ENCODE data around the gene GYPB.
"Not testable (repeated sequence)": the region's sequence is repeated elsewhere in the genome, so short reads cannot be mapped to it uniquely, and the experiment has no call there.

Gene GYPB

DNA sequence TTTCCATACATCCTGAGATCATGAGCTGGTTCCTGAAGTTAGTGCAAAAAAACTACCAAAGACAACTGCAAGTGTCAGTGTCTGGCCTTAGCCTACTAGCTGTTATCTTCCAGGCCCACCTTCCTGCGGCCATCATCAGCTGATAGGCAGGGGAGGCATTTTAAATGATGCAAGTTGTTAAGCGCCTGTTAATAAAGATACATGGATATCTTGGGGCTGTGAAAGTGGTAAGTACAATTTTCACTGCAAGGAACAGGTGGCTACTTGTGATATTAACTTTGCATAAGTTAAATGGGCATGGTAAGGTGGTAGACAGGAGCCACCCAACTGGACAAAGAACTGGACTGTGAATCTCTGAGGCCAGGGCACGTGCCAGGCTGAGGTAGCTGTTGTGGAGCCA, at the start of gene GYPB:
TSS of gene GYPB (minus strand) at position 104 of the 400 bp plus-strand sequence. CDS start at position 11, 93 bp downstream.
- DNase-seq = not testable (repeated sequence)

DNA sequence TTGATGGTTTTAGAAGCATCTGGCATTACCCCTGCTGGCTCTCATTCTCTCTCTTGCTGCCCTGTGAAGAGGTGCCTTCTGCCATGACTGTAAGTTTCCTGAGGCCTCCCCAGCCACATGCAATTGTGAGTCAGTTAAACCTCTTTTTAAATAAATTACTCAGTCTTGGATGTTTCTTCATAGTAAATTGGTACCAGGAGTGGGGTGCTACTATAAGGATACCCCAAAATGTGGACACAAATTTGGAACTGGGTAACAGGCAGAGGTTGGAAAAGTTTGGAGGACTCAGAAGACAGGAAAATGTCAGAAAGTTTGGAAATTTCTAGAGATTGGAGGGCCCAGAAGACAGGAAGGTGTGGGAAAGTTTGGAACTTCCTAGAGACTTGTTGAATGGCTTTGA, 42.4 kb upstream of the GYPB start:
- DNase-seq = not testable (repeated sequence)

DNA sequence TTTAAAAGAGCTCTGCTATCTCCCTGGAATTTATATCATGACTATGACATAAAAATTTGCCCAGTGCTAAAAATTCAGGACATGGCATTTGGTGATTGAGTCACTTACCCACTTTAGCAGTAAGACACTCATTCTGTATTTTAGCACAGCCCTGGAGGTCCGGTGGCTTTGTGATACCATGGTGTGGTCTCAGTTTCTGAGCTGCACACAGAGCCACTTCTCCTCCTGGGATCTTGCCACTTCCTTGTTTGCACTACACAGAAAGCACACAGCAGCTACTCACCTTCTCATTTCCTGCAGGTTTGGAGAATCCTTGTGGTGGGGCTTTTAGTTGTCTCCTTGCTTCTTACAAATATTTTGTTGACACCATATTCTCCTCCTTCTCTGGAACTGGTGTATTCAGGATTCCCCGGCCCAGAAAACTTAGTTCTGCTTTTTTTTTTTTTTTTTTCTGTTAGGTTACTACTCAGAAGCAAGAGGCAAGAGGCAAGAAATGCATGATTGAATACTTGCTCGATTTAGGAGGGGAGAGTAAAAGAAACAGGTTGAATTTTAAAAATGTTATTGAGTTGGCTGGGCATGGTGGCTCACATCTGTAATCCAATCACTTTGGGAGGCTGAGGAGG, 41.2 kb upstream of the GYPB start:
- DNase-seq = not testable (repeated sequence)

DNA sequence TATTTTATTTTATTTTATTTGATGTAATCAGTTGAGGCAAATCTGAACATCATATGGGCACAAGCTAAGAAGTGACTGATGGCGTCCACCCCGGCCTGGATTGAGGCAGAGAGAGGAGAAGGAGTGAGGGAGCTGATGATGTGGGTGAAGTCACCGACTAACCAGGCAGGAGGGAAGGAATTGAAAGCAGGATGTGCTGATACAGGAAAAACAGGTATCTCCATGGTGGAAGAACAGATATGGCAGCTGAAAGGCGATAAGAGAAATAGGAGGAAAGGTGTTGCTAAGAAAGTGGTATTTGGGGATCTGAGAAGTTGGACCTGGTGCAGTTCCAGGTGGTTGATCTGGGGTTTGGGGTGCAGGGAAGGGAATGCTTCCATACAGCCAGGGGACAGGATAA, 37.6 kb upstream of the GYPB start:
- no peak for DNase-seq

DNA sequence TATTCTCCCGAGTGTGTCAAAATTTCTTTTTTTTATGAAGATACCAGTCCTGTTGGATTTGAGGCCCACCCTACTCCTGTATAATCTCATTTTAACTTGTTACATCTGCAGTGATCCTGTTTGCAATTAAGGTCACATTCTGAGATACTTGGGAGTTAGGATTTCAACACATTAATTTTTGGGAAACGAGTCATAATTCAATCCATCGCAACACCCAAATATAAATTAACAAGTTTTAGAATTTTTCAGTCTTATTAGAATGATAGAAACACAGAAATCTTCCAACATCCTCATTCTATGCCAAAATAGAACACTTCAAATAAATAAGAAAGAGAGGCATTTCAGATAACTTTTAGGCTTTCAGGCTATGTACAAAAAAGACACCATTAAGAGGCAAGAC, 36.2 kb upstream of the GYPB start:
- DNase-seq = not testable (repeated sequence)

DNA sequence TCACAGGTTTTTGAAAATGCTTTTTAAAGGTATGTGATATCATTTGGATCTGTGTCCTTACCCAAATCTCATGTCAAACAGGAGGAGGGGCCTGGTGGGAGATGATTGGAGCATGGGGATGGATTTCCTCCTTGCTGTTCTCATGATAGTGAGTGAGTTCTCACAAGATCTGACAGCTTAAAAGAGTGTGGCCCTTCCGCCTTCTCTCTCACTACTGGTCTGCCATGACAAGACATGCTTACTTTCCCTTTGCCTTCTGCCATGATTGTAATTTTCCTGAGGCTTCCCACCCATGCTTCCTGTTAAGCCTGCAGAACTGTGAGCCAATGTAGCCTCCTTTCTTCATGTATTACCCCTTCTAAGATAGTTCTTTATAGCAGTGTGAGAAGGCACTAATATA, 32.3 kb upstream of the GYPB start:
- DNase-seq = not testable (repeated sequence)

DNA sequence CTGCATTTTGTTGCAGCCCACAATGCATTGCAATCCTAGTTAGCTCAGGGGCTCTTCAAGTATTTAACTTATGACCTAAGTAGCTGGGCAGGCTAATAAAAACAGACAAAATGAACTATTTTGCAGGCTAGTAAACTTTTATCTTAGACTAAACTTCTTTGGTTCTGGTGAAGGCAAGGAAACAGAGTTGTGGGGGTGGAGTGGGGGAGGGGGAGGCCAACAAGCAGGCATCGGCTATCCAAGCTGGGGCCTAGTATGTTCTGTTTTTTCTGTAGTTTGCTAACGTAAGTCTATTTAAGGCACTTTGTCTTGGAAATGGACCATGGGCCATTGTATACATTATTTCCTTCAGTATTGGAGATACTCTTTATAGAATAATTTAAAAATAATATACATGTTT, 31.5 kb upstream of the GYPB start:
- not testable (repeated sequence) for DNase-seq

DNA sequence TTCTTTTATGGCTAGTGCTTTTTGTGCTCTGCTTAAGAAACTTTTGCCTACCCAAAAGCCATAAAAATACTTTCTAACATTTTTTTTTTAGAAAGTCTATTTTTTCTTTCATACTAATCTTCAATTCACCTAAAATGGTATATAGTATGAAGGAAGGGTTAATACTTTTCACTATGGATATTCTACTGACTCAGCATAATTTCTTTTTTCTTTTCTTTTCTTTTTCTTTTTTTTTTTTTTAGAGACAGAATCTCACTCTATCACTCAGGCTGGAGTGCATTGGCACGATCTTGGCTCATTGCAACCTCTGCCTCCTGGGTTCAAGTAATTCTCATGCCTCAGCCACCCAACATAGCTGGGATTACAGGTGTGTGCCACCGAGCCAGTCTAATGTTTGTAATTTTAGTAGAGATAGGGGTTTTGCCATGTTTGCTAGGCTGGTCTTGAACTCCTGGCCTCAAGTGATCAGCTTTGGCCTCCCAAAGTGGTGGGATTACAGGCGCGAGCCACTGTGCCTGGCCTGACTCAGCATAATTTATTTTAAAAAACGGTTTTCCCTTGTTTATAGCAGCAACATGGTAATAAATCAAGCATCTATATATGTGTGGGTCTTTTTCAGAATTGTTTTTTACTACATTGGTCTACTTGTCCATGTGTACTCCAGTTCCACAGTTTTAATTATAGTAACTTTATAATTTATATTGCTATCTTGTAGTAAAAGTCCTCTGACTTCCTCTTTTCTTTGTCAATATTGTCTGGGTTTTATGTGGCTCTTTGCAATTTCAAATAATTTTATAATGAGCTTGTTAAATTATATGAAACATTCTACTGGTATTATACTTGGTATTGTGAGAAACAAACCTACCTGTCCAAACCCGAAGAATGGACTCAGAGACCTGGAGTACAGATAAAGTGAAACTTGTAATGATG, 30.6 kb upstream of the GYPB start:
- not testable (repeated sequence) for DNase-seq

DNA sequence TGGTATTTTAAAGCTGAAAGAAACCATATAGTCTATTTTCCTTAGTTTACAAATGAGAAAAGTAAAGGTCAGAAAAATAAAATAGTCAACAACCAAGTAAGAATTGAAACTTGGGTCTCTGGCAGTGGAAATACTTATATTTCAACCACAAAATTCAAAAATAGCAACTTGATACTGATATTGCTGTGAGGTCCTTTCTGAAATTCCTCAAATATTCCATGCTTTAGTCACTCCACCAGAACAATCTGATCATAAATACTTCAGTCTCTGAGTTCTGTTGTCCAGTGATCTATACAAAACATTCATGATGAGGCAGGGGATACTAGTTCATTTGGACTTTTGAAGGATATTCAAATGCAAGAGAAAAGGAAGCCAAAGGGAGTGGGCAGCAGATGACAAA, 25.8 kb upstream of the GYPB start:
- not testable (repeated sequence) for DNase-seq

DNA sequence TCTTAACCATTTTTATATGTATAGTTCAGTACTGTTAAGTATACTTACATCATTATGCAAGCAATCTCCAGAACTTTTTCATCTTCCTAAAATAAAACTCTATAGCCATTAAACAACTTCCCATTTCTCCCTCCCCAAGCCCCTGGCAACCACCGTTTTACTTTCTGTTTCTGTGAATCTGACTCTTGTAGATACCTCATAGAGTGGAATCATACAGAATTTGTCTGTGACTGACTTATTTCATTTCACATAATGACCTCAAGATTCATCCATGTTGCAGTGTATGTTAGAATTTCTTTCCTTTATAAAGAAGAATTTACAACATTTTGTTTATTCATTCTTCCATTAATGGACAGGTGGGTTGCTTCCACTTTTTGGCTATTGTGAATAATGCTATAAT, 13.4 kb upstream of the GYPB start:
- not testable (repeated sequence) for DNase-seq

DNA sequence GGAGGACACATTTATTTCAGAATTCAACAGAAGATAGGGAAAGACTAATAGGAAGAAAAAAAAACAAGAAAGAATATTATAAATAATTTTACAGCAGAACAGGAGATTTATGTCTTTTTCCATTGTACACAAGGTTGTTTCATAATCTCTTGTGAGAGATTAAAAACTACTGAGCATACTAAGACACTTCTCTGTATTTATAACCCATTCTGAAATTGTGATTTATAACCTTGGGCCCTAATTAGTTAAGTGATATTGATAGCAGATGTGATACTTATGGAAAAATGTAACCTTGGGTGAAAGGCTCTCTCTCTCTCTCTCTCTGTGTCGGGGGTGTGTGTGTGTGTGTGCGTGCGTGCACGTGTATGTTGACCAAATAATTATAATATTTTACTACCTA, 12.7 kb upstream of the GYPB start:
- not testable (repeated sequence) for DNase-seq

DNA sequence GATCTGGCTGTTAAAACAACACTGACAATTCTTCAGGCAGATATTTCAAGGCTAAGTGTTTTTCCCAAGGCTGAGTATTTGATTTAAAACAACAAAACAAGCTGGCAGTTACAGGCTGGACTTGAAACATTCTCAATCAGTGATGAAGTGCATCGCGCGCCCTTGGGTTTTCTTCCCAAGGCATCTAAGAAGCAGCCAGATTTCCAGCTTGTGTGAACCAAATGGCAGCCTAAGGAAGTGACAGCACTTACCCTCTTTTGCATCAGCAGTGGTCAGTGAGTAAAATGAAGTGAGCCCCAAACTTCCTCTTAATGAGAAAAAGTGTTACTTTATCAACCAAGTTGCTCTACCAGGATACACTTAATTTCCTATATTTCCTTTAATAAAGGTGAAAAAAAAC, 12.2 kb upstream of the GYPB start:
- not testable (repeated sequence) for DNase-seq

DNA sequence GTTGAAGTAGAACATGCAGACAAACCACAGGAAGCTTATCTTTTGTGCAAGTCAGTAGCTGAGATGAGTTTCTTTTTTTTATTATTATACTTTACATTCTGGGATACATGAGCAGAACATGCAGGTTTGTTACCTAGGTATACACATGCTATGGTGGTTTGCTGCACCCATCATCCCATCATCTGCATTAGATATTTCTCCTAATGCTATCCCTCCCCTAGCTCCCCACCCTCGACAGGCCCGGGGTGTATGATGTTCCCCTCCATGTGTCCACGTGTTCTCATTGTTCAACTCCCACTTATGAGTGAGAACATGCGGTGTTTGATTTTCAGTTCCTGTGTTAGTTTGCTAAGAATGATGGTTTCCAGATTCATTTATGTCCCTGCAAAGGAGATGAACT, 11.5 kb upstream of the GYPB start:
- DNase-seq = not testable (repeated sequence)

DNA sequence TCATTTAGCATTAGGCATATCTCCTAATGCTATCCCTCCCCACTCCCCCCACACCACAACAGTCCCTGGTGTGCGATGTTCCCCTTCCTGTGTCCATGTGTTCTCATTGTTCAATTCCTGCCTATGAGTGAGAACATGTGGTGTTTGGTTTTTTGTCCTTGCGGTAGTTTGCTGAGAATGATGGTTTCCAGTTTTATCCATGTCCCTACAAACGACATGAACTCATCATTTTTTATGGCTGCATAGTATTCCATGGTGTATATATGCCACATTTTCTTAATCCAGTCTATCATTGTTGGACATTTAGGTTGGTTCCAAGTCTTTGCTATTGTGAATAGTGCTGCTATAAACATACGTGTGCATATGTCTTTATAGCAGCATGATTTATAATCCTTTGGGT, 7.5 kb upstream of the GYPB start:
- DNase-seq = not testable (repeated sequence)

DNA sequence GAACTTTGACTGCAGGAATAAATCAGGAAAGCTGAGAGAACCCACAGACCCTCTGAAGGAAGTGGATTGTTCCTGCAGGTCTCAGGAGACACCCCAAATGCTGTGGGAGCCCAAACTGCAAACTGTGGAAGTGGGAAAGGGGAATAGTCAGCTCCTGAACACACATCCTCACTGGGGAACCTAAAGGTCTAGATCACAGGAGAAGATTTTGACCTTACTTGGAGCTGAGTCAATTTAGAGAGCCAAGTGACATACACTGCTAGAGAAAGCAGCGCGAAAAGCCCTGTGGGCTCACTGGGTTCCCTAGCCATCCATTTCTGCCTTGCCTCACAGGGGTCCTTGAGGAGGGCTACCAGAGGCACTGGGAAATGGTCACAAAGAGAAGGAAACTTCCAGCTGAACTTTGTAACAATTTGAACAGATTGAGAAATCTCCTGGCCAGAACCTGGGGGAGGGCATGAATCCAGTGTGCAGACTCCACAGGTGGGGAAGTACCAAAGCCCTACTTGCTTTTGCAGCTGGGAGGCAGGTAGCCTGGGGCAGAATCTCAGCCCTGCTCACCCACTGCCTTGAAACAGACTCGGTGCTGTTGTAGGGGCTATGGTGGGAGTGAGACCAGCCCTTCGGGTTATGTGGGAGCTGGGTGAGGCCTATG, 5.3 kb upstream of the GYPB start:
- not testable (repeated sequence) for DNase-seq

DNA sequence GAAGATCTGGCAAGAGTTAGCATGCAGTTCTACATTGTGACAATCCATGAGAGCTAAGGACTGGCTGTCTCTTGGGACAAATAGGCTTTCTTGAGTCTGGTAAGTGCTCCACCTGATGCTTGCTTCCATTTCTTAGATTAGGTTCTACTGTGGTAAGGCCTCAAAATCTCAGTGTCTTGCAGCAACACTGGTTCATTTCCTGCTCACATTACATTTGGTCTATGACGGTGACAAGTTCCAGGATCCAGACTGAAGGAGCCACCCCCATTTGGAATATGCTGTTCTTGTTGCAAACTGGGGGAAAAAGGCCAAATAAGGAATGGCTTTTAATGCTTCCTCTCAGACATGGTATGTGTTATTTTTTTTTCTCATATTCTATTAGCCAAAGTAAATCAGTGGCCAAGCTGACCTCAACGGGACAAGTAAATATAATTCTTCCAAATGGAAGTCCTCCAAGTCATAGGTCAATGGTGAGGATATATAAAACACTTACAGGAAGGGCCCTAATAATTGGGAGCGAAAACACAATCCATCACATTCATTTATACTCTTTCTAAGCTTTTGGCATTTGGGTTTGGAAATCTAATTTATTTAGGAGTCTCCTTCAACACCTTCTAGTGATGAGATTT, 3.7 kb upstream of the GYPB start:
- DNase-seq = not testable (repeated sequence)

DNA sequence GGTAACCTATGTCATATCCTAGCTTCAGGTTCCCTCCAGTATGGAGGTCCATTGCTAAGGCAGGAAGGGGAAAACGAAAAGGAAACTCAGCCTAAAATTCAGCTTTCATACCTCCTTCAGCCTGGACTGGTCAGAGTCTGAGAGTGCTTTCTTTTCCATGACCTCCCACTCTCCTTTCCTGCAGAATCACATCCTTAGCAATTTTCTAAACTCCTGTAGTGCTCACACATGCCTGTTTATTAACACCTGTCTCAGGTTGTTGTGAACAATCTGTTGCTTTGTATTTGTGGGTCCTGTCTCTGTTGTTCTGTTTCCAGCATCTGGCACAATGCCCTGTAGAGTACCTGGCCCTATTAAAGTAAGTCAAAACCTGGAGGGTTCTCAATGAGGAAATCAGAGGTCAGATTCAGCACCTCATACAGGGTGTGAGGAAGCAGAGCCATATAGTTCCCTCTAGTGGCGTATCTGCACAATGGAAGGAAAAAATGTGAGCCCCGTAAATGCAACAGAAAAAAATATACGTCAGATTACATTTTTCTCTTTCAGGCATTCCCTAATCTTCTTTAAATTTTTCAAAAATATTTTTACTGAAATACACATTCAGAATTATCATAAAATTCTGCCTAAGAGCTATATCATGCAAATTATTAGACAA, 2.3 kb upstream of the GYPB start:
- peak in 1 of 2 donors; percentile 17 for DNase-seq

DNA sequence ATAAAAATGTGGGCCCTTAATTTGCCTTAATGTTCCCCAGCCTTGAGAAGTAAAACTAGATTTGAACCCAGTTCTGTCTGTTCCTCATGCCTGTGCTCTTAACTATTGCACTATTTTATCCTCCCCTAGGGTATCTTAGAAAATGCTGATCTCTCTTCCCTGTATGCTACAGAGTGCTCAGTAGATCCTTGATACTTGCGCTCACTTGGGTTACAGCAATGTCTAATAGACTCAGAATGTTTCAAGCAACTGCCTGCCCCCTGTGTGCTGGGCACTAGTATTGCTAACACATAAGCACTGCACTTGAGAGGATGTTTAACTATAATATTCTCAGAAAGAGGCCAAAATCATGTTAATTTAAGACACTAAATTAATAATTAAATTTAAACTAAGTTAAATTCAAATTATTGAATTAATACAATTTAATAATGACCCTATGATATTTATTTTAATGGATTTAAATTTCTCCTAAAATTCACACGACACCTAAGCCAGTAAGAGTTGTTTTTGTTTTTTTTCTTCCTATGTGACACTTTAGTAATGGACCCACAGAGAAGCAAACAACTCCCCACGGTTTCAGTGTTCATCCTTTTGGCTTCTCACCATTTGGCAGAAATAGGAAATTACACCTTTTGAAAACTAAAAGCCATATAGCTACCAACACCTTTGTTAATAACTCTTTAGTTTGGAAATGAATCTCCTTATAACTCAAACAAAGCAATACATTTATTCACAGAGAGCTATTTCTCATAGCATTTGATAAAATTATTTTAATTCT, 768 bp downstream of the GYPB start:
- DNase-seq = not testable (repeated sequence)

DNA sequence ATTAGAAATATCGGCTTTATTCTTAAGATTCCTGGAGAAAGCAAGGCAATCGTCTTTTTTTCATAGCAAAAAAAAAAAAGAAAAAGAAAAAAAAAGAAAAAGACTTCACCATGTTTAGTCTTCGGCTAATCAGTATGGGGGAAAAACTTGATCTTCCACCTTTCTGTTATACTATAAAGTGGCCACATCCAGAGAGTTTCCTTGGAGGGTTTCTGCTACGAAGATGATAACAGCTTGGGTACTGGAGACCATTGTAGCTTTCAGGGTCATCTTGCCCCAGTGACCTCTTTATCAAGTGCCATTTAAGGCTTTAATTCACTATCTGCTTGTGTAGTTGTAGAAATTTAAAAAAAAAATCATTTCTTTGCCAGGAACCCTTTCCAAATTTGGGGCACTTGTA, 1.9 kb downstream of the GYPB start:
- not testable (repeated sequence) for DNase-seq

DNA sequence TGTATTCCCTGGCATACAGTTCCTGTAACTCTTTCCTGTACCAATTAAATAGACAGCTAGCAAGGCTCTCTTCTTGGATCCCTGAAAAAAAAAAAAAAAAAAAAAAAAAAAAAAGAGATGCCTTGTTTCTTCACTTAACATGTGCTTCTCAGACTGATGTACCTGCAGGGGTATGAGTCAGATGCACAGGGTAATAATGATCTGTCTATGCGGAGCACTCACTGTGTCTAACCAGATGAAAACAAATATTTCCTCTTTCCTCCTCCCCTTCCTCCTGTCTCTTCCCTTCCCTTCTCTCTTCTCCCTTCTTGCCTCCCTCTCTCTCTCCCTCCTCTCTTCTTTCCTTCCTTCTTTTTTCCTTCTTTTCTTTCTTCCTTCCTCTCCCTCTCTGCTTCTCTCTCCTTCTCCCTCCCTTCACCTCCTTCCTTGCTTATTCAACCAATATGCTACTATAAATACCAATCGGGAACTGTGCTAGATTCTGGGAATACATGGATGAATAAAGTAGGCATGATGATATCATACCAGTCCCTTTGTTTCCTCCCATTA, 3.0 kb downstream of the GYPB start:
- not testable (repeated sequence) for DNase-seq

DNA sequence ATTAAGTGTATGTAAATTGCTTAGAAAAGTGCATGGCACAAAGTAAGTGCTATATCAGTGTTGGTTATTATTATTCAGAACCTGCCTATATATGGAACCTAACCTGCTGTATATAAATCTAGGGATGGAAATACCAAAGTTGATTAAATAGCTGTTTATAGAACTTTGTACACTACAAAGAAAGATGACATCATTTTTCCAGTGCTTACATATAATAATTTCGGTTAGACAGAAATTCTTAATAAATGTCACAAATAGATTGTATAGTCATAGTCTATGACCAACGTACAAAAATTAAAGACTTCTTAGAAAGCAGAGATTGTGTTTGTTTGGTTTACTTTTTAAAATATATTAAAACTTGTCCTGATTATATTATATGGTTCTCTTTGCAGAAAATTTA, 4.4 kb downstream of the GYPB start:
- DNase-seq = no peak
